Testis (tissue), 2 donors: ENCODE measurements around the gene APOA4.

Experiments used
- POLR2A ChIP-seq: fragments of 450-650 bp; IDR thresholded peaks from one replicate; pipeline ENCODE4 v1.6.1; 2017; ENCODE audit warnings: antibody characterized with exemption, mild to moderate bottlenecking, moderate library complexity
- TF ChIP-seq, protein P1 (sequence below), 3 experiments: fragments of 450-650 bp in 2 of 3; fragments of 200-600 bp in 1 of 3; sonication (generic) in 1 of 3; IDR thresholded peaks; one replicate each; pipeline ENCODE4 v1.5.1; 2016 to 2019; ENCODE audit warnings: antibody characterized with exemption in 3 of 3, mild to moderate bottlenecking in 2 of 3, moderate library complexity in 1 of 3

GRCh38 chr11:116807601-116808261 is 15.4 kb downstream of the APOA4 start:
- TF ChIP-seq, protein P1, sequence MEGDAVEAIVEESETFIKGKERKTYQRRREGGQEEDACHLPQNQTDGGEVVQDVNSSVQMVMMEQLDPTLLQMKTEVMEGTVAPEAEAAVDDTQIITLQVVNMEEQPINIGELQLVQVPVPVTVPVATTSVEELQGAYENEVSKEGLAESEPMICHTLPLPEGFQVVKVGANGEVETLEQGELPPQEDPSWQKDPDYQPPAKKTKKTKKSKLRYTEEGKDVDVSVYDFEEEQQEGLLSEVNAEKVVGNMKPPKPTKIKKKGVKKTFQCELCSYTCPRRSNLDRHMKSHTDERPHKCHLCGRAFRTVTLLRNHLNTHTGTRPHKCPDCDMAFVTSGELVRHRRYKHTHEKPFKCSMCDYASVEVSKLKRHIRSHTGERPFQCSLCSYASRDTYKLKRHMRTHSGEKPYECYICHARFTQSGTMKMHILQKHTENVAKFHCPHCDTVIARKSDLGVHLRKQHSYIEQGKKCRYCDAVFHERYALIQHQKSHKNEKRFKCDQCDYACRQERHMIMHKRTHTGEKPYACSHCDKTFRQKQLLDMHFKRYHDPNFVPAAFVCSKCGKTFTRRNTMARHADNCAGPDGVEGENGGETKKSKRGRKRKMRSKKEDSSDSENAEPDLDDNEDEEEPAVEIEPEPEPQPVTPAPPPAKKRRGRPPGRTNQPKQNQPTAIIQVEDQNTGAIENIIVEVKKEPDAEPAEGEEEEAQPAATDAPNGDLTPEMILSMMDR (IDR thresholded peaks at IDR 0.05): no peak
- no peak for TF ChIP-seq POLR2A
